ENCODE results near the gene NKPD1. TPM values are rescaled to one million over a fixed set of nuclear protein-coding genes. Genes with fewer than 3 reads are reported as not detected.

Gene NKPD1
- total and polyA plus RNA-seq, 9 of the 15 experiments (the other 6 are each of a cell fraction or from before 2014, with no cell fraction given): 0.03 to 0.09 (median 0.04) TPM; not detected in 5

DNA sequence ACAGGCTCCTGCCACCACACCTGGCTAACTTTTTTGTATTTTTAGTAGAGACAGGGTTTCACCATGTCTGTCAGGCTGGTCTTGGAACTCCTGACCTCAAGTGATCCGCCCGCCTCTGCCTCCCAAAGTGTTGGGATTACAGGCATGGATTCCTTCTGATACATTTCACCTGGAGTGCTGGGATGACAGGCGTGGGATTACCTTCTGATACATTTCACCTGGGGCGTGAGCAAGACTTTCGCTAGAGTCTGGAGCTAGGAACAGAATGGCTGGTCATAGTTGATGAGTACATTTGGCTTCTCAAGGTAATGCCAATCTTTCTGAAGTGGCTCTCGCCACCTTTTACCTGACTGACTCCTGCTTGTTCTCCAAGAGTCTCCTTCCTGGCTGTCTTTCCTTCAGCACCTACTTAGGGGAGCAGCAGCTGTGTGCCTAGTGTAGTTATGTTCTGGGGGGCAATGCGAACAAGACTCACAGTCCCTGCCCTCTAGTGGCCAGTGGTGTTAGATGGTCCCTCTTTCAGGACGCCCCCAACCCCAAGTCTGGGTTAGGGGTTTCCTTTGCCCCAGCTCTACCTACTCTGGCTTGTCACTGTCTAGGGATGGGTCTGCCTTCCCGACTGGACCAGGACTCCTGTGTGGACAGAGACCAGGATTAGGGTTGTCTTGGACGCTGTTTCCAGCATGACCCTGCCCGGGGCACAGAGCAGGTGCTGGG is 48.5 kb downstream of the NKPD1 start (continued):
- TF ChIP-seq, protein P1, sequence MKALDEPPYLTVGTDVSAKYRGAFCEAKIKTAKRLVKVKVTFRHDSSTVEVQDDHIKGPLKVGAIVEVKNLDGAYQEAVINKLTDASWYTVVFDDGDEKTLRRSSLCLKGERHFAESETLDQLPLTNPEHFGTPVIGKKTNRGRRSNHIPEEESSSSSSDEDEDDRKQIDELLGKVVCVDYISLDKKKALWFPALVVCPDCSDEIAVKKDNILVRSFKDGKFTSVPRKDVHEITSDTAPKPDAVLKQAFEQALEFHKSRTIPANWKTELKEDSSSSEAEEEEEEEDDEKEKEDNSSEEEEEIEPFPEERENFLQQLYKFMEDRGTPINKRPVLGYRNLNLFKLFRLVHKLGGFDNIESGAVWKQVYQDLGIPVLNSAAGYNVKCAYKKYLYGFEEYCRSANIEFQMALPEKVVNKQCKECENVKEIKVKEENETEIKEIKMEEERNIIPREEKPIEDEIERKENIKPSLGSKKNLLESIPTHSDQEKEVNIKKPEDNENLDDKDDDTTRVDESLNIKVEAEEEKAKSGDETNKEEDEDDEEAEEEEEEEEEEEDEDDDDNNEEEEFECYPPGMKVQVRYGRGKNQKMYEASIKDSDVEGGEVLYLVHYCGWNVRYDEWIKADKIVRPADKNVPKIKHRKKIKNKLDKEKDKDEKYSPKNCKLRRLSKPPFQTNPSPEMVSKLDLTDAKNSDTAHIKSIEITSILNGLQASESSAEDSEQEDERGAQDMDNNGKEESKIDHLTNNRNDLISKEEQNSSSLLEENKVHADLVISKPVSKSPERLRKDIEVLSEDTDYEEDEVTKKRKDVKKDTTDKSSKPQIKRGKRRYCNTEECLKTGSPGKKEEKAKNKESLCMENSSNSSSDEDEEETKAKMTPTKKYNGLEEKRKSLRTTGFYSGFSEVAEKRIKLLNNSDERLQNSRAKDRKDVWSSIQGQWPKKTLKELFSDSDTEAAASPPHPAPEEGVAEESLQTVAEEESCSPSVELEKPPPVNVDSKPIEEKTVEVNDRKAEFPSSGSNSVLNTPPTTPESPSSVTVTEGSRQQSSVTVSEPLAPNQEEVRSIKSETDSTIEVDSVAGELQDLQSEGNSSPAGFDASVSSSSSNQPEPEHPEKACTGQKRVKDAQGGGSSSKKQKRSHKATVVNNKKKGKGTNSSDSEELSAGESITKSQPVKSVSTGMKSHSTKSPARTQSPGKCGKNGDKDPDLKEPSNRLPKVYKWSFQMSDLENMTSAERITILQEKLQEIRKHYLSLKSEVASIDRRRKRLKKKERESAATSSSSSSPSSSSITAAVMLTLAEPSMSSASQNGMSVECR (CRISPR knock-in tag; IDR thresholded peaks at IDR 0.05): no peak
- TF ChIP-seq MYBL2 (IDR thresholded peaks at IDR 0.05; ENCODE audit: low read depth) (no peak), MYBL2 (CRISPR knock-in tag; IDR thresholded peaks at IDR 0.05; ENCODE audit: borderline replicate concordance) (no peak), POLR2AphosphoS2 (IDR thresholded peaks at IDR 0.05; ENCODE audit: low read length) (no peak)

Other genes with a start within 250 kb of the NKPD1 start
Only the 7 nearest of the 18 such genes appear.
- gene ZNF296, start 84.5 kb downstream of the NKPD1 start, total RNA-seq (2014; rRNA removed): 1.5 and 2.7 TPM in 2 replicates
- gene ZNF296, start 84.5 kb downstream of the NKPD1 start, total RNA-seq (2014; rRNA removed; fragmentation: Illumina TruSeq; extraction: Trizol): 0.07 TPM in 1 of 2 replicates, not detected in the other
- 0.54 and 0.72 TPM in 2 replicates for gene ZNF296, start 84.5 kb downstream of the NKPD1 start, total RNA-seq (2015; rRNA removed; fragmentation: Illumina TruSeq; extraction: Trizol)
- gene ZNF296, start 84.5 kb downstream of the NKPD1 start, total RNA-seq (2021): 8.8 and 10.3 TPM in 2 replicates
- 0.13 and 0.28 TPM in 2 replicates for gene ZNF296, start 84.5 kb downstream of the NKPD1 start, polyA plus RNA-seq (2011; rRNA removed)
- 0.39 and 2.0 TPM in 2 replicates for gene ZNF296, start 84.5 kb downstream of the NKPD1 start, polyA plus RNA-seq (2014; fragmentation: Illumina TruSeq; extraction: Trizol)
- under 1 TPM in 1 of 2 experiments, not detected in 1; 0.03 TPM for gene ZNF296, start 84.5 kb downstream of the NKPD1 start, polyA plus RNA-seq (2014; fragmentation: Nextera tagmentation; extraction: Ambion mirVana)
- 2.0 and 2.4 TPM in 2 replicates for gene ZNF296, start 84.5 kb downstream of the NKPD1 start, polyA plus RNA-seq (2014; rRNA removed)
- gene GEMIN7, start 81.7 kb downstream of the NKPD1 start, total RNA-seq (2014; rRNA removed): 54.9 and 62.7 TPM in 2 replicates
- 31.3 and 33.0 TPM in 2 replicates for gene GEMIN7, start 81.7 kb downstream of the NKPD1 start, total RNA-seq (2014; rRNA removed; fragmentation: Illumina TruSeq; extraction: Trizol)
- 39.5 and 42.3 TPM in 2 replicates for gene GEMIN7, start 81.7 kb downstream of the NKPD1 start, total RNA-seq (2015; rRNA removed; fragmentation: Illumina TruSeq; extraction: Trizol)
- gene GEMIN7, start 81.7 kb downstream of the NKPD1 start, total RNA-seq (2021): 60.7 and 62.6 TPM in 2 replicates
- 23.1 and 32.5 TPM in 2 replicates for gene GEMIN7, start 81.7 kb downstream of the NKPD1 start, polyA plus RNA-seq (2011; rRNA removed)
- gene GEMIN7, start 81.7 kb downstream of the NKPD1 start, polyA plus RNA-seq (2014; fragmentation: Illumina TruSeq; extraction: Trizol): 32.6 and 50.6 TPM in 2 replicates
- gene GEMIN7, start 81.7 kb downstream of the NKPD1 start, polyA plus RNA-seq (2014; fragmentation: Nextera tagmentation; extraction: Ambion mirVana): 100 to 1,000 TPM in 1 of 2 experiments, 10 to 100 TPM in 1; 84.9 to 124 TPM
- gene GEMIN7, start 81.7 kb downstream of the NKPD1 start, polyA plus RNA-seq (2014; rRNA removed): 49.6 and 57.5 TPM in 2 replicates
- 20.3 and 38.6 TPM in 2 replicates for gene PPP1R37, start 67.8 kb downstream of the NKPD1 start, total RNA-seq (2014; rRNA removed)
- 3.1 and 3.5 TPM in 2 replicates for gene PPP1R37, start 67.8 kb downstream of the NKPD1 start, total RNA-seq (2014; rRNA removed; fragmentation: Illumina TruSeq; extraction: Trizol)
- 7.9 and 8.4 TPM in 2 replicates for gene PPP1R37, start 67.8 kb downstream of the NKPD1 start, total RNA-seq (2015; rRNA removed; fragmentation: Illumina TruSeq; extraction: Trizol)
- gene PPP1R37, start 67.8 kb downstream of the NKPD1 start, total RNA-seq (2021): 16.4 and 17.6 TPM in 2 replicates
- 7.3 and 8.0 TPM in 2 replicates for gene PPP1R37, start 67.8 kb downstream of the NKPD1 start, polyA plus RNA-seq (2011; rRNA removed)
- 2.7 and 5.0 TPM in 2 replicates for gene PPP1R37, start 67.8 kb downstream of the NKPD1 start, polyA plus RNA-seq (2014; fragmentation: Illumina TruSeq; extraction: Trizol)
- gene PPP1R37, start 67.8 kb downstream of the NKPD1 start, polyA plus RNA-seq (2014; fragmentation: Nextera tagmentation; extraction: Ambion mirVana): under 1 TPM; 0.04 to 0.10 TPM
- 19.9 and 22.0 TPM in 2 replicates for gene PPP1R37, start 67.8 kb downstream of the NKPD1 start, polyA plus RNA-seq (2014; rRNA removed)
- gene TRAPPC6A, start 17.3 kb upstream of the NKPD1 start, total RNA-seq (2014; rRNA removed): 16.6 and 18.8 TPM in 2 replicates
- gene TRAPPC6A, start 17.3 kb upstream of the NKPD1 start, total RNA-seq (2014; rRNA removed; fragmentation: Illumina TruSeq; extraction: Trizol): 1.5 and 2.7 TPM in 2 replicates
- gene TRAPPC6A, start 17.3 kb upstream of the NKPD1 start, total RNA-seq (2015; rRNA removed; fragmentation: Illumina TruSeq; extraction: Trizol): 9.5 and 11.6 TPM in 2 replicates
- 17.8 and 20.2 TPM in 2 replicates for gene TRAPPC6A, start 17.3 kb upstream of the NKPD1 start, total RNA-seq (2021)
- 22.4 and 35.8 TPM in 2 replicates for gene TRAPPC6A, start 17.3 kb upstream of the NKPD1 start, polyA plus RNA-seq (2011; rRNA removed)
- 5.0 and 14.3 TPM in 2 replicates for gene TRAPPC6A, start 17.3 kb upstream of the NKPD1 start, polyA plus RNA-seq (2014; fragmentation: Illumina TruSeq; extraction: Trizol)
- 1 to 10 TPM in 1 of 2 experiments, under 1 TPM in 1; 0.82 to 7.7 TPM for gene TRAPPC6A, start 17.3 kb upstream of the NKPD1 start, polyA plus RNA-seq (2014; fragmentation: Nextera tagmentation; extraction: Ambion mirVana)
- gene TRAPPC6A, start 17.3 kb upstream of the NKPD1 start, polyA plus RNA-seq (2014; rRNA removed): 23.6 and 28.2 TPM in 2 replicates
- gene BLOC1S3, start 17.8 kb upstream of the NKPD1 start, total RNA-seq (2014; rRNA removed): 5.2 and 9.8 TPM in 2 replicates
- 3.3 and 3.9 TPM in 2 replicates for gene BLOC1S3, start 17.8 kb upstream of the NKPD1 start, total RNA-seq (2014; rRNA removed; fragmentation: Illumina TruSeq; extraction: Trizol)
- 4.3 and 4.4 TPM in 2 replicates for gene BLOC1S3, start 17.8 kb upstream of the NKPD1 start, total RNA-seq (2015; rRNA removed; fragmentation: Illumina TruSeq; extraction: Trizol)
- gene BLOC1S3, start 17.8 kb upstream of the NKPD1 start, total RNA-seq (2021): 17.1 and 20.2 TPM in 2 replicates
- 6.2 and 11.4 TPM in 2 replicates for gene BLOC1S3, start 17.8 kb upstream of the NKPD1 start, polyA plus RNA-seq (2011; rRNA removed)
- gene BLOC1S3, start 17.8 kb upstream of the NKPD1 start, polyA plus RNA-seq (2014; fragmentation: Illumina TruSeq; extraction: Trizol): 10.3 and 11.1 TPM in 2 replicates
- gene BLOC1S3, start 17.8 kb upstream of the NKPD1 start, polyA plus RNA-seq (2014; fragmentation: Nextera tagmentation; extraction: Ambion mirVana): 10 to 100 TPM; 12.4 to 16.1 TPM
- 7.6 and 10.4 TPM in 2 replicates for gene BLOC1S3, start 17.8 kb upstream of the NKPD1 start, polyA plus RNA-seq (2014; rRNA removed)
- 12.3 and 13.3 TPM in 2 replicates for gene EXOC3L2, start 84.4 kb upstream of the NKPD1 start, total RNA-seq (2014; rRNA removed)
- 0.96 and 1.3 TPM in 2 replicates for gene EXOC3L2, start 84.4 kb upstream of the NKPD1 start, total RNA-seq (2014; rRNA removed; fragmentation: Illumina TruSeq; extraction: Trizol)
- 2.0 and 2.1 TPM in 2 replicates for gene EXOC3L2, start 84.4 kb upstream of the NKPD1 start, total RNA-seq (2015; rRNA removed; fragmentation: Illumina TruSeq; extraction: Trizol)
- 15.5 and 19.0 TPM in 2 replicates for gene EXOC3L2, start 84.4 kb upstream of the NKPD1 start, total RNA-seq (2021)
- 3.1 and 6.0 TPM in 2 replicates for gene EXOC3L2, start 84.4 kb upstream of the NKPD1 start, polyA plus RNA-seq (2011; rRNA removed)
- gene EXOC3L2, start 84.4 kb upstream of the NKPD1 start, polyA plus RNA-seq (2014; fragmentation: Illumina TruSeq; extraction: Trizol): 2.4 and 7.8 TPM in 2 replicates
- gene EXOC3L2, start 84.4 kb upstream of the NKPD1 start, polyA plus RNA-seq (2014; fragmentation: Nextera tagmentation; extraction: Ambion mirVana): under 1 TPM; 0.31 to 0.34 TPM
- gene EXOC3L2, start 84.4 kb upstream of the NKPD1 start, polyA plus RNA-seq (2014; rRNA removed): 6.1 and 6.7 TPM in 2 replicates
- 7.9 and 8.6 TPM in 2 replicates for gene MARK4, start 90.3 kb upstream of the NKPD1 start, total RNA-seq (2014; rRNA removed)
- gene MARK4, start 90.3 kb upstream of the NKPD1 start, total RNA-seq (2014; rRNA removed; fragmentation: Illumina TruSeq; extraction: Trizol): 6.7 and 6.8 TPM in 2 replicates
- gene MARK4, start 90.3 kb upstream of the NKPD1 start, total RNA-seq (2015; rRNA removed; fragmentation: Illumina TruSeq; extraction: Trizol): 4.2 and 5.2 TPM in 2 replicates
- 24.8 and 29.4 TPM in 2 replicates for gene MARK4, start 90.3 kb upstream of the NKPD1 start, total RNA-seq (2021)
- gene MARK4, start 90.3 kb upstream of the NKPD1 start, polyA plus RNA-seq (2011; rRNA removed): 9.5 and 11.1 TPM in 2 replicates
- 18.4 and 24.5 TPM in 2 replicates for gene MARK4, start 90.3 kb upstream of the NKPD1 start, polyA plus RNA-seq (2014; fragmentation: Illumina TruSeq; extraction: Trizol)
- gene MARK4, start 90.3 kb upstream of the NKPD1 start, polyA plus RNA-seq (2014; fragmentation: Nextera tagmentation; extraction: Ambion mirVana): under 1 TPM; 0.52 to 0.96 TPM
- 7.4 and 12.7 TPM in 2 replicates for gene MARK4, start 90.3 kb upstream of the NKPD1 start, polyA plus RNA-seq (2014; rRNA removed)

All from K562 (cell line).